NCI-H2107 treated with DMSO at 0.1 percent for 48 hours (cell line): Measurements from ENCODE around the gene PDK1.

Experiments
- DNase-seq: peaks from one replicate; lab custom pipeline; 2025; ENCODE audit not compliant: unreplicated experiment; lab: John Stamatoyannopoulos, UW

PDK1 gene

DNA sequence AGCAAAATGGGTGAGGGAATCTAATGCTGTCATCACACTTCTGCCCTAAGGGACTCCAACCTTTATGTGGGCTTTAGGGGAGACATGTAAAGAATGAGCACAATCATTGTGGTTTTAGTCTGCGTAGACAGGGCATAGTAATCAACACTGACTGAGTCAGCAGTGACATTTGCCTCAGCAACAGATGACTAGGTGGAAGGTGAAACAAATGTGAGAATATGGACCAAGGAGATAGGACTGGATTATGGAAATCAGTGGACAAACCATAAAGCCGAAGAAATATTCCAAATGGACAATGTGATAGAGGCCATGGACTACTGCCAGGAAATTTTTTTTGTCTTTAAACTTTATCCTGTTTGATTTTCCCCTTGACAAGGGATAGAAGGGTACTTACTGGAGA lies 83.9 kb downstream of the PDK1 start:
- DNase-seq: peak; percentile 47

DNA sequence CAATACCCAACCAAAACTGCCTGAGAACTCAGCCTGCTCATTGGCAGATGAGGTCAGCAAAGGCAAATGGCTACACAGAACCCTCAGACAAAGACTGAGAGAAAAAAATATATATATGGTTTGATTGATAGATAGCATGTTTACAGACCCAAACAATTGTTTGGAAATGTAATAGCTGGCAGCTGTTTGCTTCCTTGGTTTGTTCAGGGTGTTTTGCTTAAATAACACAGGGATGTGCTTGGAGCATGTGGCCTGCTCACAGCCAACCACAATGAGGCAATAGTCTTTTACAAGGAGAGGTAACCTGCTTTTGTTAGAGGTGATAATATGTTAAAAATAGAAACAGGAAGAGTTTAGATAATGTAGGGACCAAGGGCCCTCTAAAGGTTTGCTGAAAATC lies 84.5 kb downstream of the PDK1 start:
- DNase-seq: peak; percentile 56

DNA sequence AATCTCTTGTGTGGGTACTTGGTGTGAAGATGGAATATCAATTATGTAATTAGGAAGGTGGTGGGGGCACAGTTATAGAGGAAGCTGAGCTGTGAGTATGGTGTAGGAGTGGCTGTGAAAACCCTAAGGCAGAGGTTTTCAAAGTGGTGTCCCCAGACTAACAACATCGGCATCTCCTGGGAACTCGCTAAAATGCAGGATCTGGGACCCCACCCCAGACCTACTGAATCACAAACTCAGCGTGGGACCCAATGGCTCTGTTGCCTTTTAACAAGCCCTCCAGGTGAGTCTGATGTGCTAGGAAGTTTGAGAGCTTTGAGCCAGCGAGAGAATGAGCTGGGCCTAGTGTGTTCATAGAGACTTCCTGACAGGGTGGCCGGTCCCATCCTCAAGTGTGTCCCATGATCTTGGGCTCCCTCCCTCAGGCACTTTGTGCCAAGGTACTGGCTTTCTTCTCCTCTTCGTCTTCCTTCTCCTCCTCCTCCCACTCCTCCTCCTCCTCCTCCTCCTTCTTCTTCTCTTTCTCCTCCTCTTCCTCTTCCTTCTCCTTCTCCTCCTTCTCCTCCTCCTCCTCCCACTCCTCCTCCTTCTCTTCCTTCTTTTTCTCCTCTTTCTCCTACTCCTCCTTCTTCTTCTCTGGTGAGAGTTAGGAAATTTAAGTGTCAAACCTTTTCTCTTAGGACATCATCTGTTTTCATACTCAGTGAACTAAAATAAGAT lies 86.6 kb downstream of the PDK1 start:
- DNase-seq: no peak

DNA sequence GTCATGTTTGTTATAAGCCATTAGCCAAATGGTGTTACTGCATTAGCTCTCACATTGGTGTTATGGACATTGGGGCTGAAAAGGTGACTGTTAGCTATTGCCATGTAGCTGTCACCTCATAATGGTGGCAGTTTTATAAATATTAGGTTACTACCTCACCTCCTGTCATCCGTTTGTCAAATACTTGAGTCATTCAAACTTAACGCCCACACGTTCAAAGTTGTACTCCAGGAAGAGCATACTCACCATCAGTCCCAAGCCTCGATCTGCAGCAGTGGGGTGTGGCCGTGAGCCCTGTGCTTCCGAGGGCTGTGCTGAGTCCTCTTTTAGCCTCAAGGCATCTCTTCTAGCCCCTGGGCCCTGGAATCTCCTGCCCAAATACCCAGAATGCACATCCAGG lies 87.3 kb downstream of the PDK1 start:
- DNase-seq: no peak

DNA sequence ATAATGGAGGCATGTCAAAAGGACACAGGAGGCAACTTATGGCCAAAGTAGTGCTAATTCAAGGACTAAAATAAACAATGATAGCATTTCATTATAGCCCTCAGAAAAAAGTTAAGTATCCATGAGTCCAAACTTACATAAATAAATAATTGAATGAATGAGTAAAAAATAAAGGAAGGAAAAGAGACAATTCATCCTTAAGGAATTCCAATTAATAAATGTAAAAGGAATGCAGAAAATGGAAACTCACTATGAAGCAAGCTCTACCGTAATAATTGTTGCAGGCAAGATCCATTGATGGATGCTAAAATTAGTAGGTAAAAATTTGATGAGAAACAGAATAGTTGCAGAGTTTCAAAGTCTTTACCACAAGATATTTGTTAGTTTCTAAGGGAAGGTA lies 91.5 kb downstream of the PDK1 start:
- no peak for DNase-seq

DNA sequence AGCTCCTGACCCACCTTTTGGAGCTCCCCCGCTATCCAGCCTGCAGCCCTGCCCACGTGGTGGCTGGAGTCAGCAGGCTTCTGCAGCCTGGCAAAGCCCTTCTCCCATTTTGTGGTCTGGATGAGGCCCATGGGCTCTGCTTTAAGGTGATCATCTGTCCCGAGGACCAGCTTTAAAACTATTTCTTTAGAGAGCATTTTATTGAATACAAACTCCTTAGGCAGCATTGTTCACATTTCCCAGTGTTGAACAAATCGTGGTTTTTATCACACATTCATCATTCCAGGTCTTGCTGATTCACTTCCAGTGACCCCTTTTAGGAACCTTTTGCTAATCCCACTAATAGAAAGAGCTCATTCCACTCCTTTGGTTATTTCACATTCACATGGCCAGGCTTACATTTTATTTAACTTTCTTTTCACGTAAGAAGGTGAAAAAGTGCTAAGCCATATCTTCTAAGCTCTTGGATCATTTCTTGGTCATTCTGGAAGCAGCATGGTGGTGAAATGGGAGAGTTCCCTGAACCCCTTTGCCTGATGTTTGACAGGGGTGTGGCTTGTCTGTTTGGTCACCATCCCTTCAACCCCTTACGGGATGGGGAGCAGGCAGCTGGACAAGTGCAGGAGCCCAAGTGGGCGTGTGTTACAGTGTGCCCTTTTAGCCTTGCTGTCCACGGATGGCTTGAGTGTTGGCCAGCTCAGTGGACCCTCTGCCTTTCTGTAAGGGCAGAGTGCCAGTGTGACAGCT lies 99.4 kb downstream of the PDK1 start:
- DNase-seq: no peak

DNA sequence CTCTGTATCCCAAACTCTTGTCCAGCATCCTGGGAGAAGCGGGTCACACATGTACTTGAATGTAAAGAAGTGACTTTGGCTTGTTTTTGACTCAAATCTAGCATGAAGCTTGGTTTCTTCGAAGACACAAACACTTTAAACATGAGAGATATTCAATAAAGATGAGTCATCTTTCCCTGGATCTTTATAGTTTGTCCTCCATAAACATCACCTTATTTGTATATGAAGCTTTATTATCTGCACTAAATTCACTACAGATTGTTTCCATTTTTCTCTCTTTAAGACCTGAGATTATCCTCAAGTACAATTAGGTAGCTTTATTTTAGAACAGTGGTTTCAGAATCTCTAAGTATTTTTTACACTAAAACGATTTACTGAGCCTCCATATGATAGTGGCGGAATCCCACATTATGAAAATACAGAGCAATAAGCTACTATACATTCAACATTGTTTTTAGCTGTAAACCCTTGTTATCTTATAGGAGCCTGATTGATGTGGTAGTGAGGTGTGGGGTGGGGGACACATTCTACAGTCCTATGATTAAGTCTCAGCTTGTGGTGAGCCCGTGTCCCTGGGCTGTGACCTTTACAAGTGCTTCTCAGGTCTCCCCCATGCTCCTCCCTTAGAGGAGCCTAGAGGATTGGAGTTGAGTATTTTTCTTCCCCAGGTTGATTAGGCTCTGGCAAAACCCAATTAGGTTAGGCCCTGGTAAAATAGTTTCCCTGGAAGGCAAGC lies 100.1 kb downstream of the PDK1 start:
- DNase-seq: no peak
